Endothelial cell of umbilical vein (primary cell): ENCODE data around the gene OR13C5. TPM values are rescaled to one million over a fixed set of nuclear protein-coding genes. Genes with fewer than 3 reads are reported as not detected.

Experiments used
- BruUV-seq: library from RNA; stranded (reverse); fragments of 400-500 nt; replicated peaks from 2 replicates; lab custom pipeline; 2021; lab: Mats Ljungman, UMichigan
- CTCF ChIA-PET: fragments of 300-600, 350-600 bp; sonication (Branson Sonifier 250); formaldehyde crosslinking; loops from one replicate; lab custom pipeline; 2021; ENCODE audit warnings: antibody characterized with exemption, inconsistent platforms; lab: Charles Lee
- POLR2A ChIA-PET: fragments of 300-600, 350-600 bp; sonication (Branson Sonifier 250); formaldehyde crosslinking; loops from one replicate; lab custom pipeline; 2021; ENCODE audit warnings: antibody characterized with exemption, inconsistent platforms; lab: Charles Lee
- DNase-seq: peaks from one replicate; pipeline ENCODE4 v3.0.0-alpha.2; 2011; ENCODE audit warnings: low read depth, low spot score
- FAIRE-seq: peaks from 2 replicates; lab custom pipeline; 2011; peaks lifted over from hg19 to GRCh38; lab: Jason Lieb, UNC
- H2AFZ ChIP-seq: 2 replicates; pipeline ENCODE4 v1.6.0; 2012; ENCODE audit warnings: low read depth, low read length, control low read depth, inconsistent platforms
- H3K27ac ChIP-seq: 2 replicates; pipeline ENCODE4 v1.5.1; 2011; ENCODE audit warnings: low read depth, mild to moderate bottlenecking, control low read depth, low read length, moderate library complexity; ENCODE audit not compliant: insufficient read depth
- H3K27me3 ChIP-seq, 2 experiments: 2 replicates each; pipeline versions ENCODE4 v1.6.0 to v1.6.1; 2011; ENCODE audit warnings: low read length in 2 of 2, mixed read lengths in 1 of 2; ENCODE audit not compliant: control insufficient read depth in 2 of 2, insufficient read depth in 2 of 2
- H3K36me3 ChIP-seq, 2 experiments: 2 replicates in 1 of 2; 3 replicates in 1 of 2; pipeline ENCODE4 v1.5.1; 2011; ENCODE audit warnings: low read length in 2 of 2, mild to moderate bottlenecking in 1 of 2, moderate library complexity in 1 of 2; ENCODE audit not compliant: control insufficient read depth in 2 of 2, insufficient read depth in 2 of 2; ENCODE audit errors: extremely low read depth in 1 of 2
- H3K4me1 ChIP-seq: 3 replicates; pipeline ENCODE4 v1.5.1; 2011; ENCODE audit warnings: mild to moderate bottlenecking, low read length; ENCODE audit not compliant: control insufficient read depth, insufficient read depth; ENCODE audit errors: extremely low read depth
- H3K4me2 ChIP-seq: 2 replicates; pipeline ENCODE4 v1.6.1; 2011; ENCODE audit warnings: low read length, control low read depth, mixed read lengths; ENCODE audit not compliant: insufficient read depth
- H3K4me3 ChIP-seq, 3 experiments: fragments of 200-600 bp in 1 of 3; sonication (generic), shearing (Covaris generic) in 1 of 3; replicated peaks in 1 of 3; 2 replicates each; pipeline ENCODE4 v1.5.1; 2011 to 2016; ENCODE audit warnings: control low read depth in 3 of 3, low read length in 3 of 3, mild to moderate bottlenecking in 2 of 3, inconsistent platforms in 1 of 3, low read depth in 1 of 3, moderate library complexity in 1 of 3; ENCODE audit not compliant: insufficient read depth in 1 of 3
- H3K79me2 ChIP-seq: 2 replicates; pipeline ENCODE4 v1.6.0; 2012; ENCODE audit warnings: low read length, inconsistent platforms; ENCODE audit not compliant: control insufficient read depth, insufficient read depth
- H3K9ac ChIP-seq: replicated peaks from 2 replicates; pipeline ENCODE3; 2011; ENCODE audit warnings: low read length, control low read depth; ENCODE audit not compliant: insufficient read depth; ENCODE audit errors: extremely low read depth
- H3K9me1 ChIP-seq: replicated peaks from 3 replicates; pipeline ENCODE4 v1.6.0; 2011; ENCODE audit warnings: mild to moderate bottlenecking, low read length; ENCODE audit not compliant: control insufficient read depth, insufficient read depth; ENCODE audit errors: extremely low read depth
- H3K9me3 ChIP-seq: replicated peaks from 2 replicates; pipeline ENCODE4 v1.5.1; 2012; ENCODE audit warnings: low read length, inconsistent platforms; ENCODE audit not compliant: control insufficient read depth, insufficient read depth
- H4K20me1 ChIP-seq: replicated peaks from 2 replicates; pipeline ENCODE3; 2011; ENCODE audit warnings: mild to moderate bottlenecking, low read length; ENCODE audit not compliant: control insufficient read depth, insufficient read depth; ENCODE audit errors: extremely low read depth
- CTCF ChIP-seq, 2 donors: IDR thresholded peaks; 1 replicate in 1 of 2; 2 replicates in 1 of 2; pipeline ENCODE4 v1.5.1; 2011; ENCODE audit warnings: low read length in 2 of 2, mild to moderate bottlenecking in 2 of 2, moderate library complexity in 2 of 2, control low read depth in 1 of 2, inconsistent platforms in 1 of 2, low read depth in 1 of 2; ENCODE audit not compliant: insufficient read depth in 1 of 2; ENCODE audit errors: extremely low read depth in 1 of 2
- EZH2 ChIP-seq: IDR thresholded peaks from 2 replicates; pipeline ENCODE4 v1.6.1; 2012; ENCODE audit warnings: borderline replicate concordance, low read depth, mild to moderate bottlenecking, moderate library complexity, low read length, inconsistent platforms; ENCODE audit not compliant: severe bottlenecking
- FOS ChIP-seq: IDR thresholded peaks from 2 replicates; pipeline ENCODE4 v1.6.1; 2011; ENCODE audit warnings: mild to moderate bottlenecking, low read length, moderate library complexity, borderline replicate concordance; ENCODE audit not compliant: insufficient read depth
- GATA2 ChIP-seq: IDR thresholded peaks from 2 replicates; pipeline ENCODE4 v1.7.0; 2011; ENCODE audit warnings: low read depth, mild to moderate bottlenecking, moderate library complexity, mixed read lengths, low read length; ENCODE audit not compliant: insufficient read length, insufficient read depth
- JUN ChIP-seq: IDR thresholded peaks from 2 replicates; pipeline ENCODE4 v1.6.1; 2011; ENCODE audit warnings: borderline replicate concordance, low read depth; ENCODE audit not compliant: insufficient read length, insufficient read depth
- MAX ChIP-seq: IDR thresholded peaks from 2 replicates; pipeline ENCODE4 v1.6.1; 2011; ENCODE audit not compliant: insufficient read depth, insufficient read length
- MYC ChIP-seq: IDR thresholded peaks from one replicate; pipeline ENCODE4 v1.6.1; 2011; ENCODE audit warnings: mild to moderate bottlenecking, low read depth, low read length
- POLR2A ChIP-seq: IDR thresholded peaks from 2 replicates; pipeline ENCODE4 v1.6.1; 2012; ENCODE audit warnings: low read depth, mild to moderate bottlenecking, control low read depth, low read length
- POLR2AphosphoS5 ChIP-seq: IDR thresholded peaks from 2 replicates; pipeline ENCODE4 v1.6.1; 2012; ENCODE audit warnings: low read depth, mild to moderate bottlenecking, control low read depth, low read length, moderate library complexity; ENCODE audit not compliant: insufficient read depth
- dilution Hi-C: fragments of 300-500 bp; cut with MboI; formaldehyde crosslinking; loops from one replicate; pipeline ENCODE4 v1.15.0; 2019; ENCODE audit warnings: low sequenced_read_pairs; ENCODE audit not compliant: extremely low pct_ligation_motif_present
- intact Hi-C: fragments of 100-400 bp; cut with micrococcal nuclease; formaldehyde crosslinking; loops from one replicate; pipeline ENCODE4 v1.10.0; 2022
- polyA plus RNA-seq, 4 experiments: library from polyadenylated mRNA; depleted of rRNA in 3 of 4; stranded (reverse) in 3 of 4; unstranded in 1 of 4; fragments of >200 nt; gene quantifications; 2 replicates each; pipeline versions ENCODE4 v1.2.1 to v1.2.3, GENCODE V29; 2011 to 2012; ENCODE audit warnings: missing spikeins in 1 of 4
- total RNA-seq: library from RNA; stranded (reverse); gene quantifications from 2 replicates; pipeline ENCODE4 v1.2.3, GENCODE V29; 2021

The OR13C5 gene
- total and polyA plus RNA-seq, 2 donors (not counting 3 experiments of a cell fraction or from before 2014, with no cell fraction given), result not detected

GRCh38 chr9:104618104-104618503 lies 18.9 kb upstream of the OR13C5 start, which contains the start of gene OR13C9:
Gene OR13C9, minus strand, starts transcription at chr9:104618204. Its CDS starts 0 bp downstream, at chr9:104618204.
- POLR2A ChIA-PET, result no interaction called here
- no peaks in the 10 kb centered on the region for H4K20me1 ChIP-seq
- FAIRE-seq (no peak), DNase-seq (no peak)
- H3K9me3 ChIP-seq, result no peaks in the 10 kb centered on the region
- no peak within 1 kb of the TSS for H3K27ac ChIP-seq
- H3K4me2 ChIP-seq, result no peak within 1 kb of the TSS
- dilution Hi-C loops, result no loop called here
- H3K79me2 ChIP-seq, result no peaks in the 10 kb centered on the region
- no TSS peak for BruUV-seq
- H3K9ac ChIP-seq, result no peak within 1 kb of the TSS
- intact Hi-C loops, result no loop called here
- no peaks in the 10 kb centered on the region for H3K9me1 ChIP-seq
- no peak within 1 kb of the TSS for H3K4me3 ChIP-seq
- no peak within 1 kb of the TSS for H2AFZ ChIP-seq
- TF ChIP-seq EZH2 (no peak), FOS (no peak), POLR2A (no peak), POLR2AphosphoS5 (no peak), GATA2 (no peak), JUN (no peak), MAX (no peak), CTCF (IDR thresholded peaks at IDR 0.05; ENCODE audit: extremely low read depth in 1 of 2, insufficient read depth in 1 of 2, low read depth in 1 of 2, low read length in 2 of 2) (no peak), MYC (no peak)
- H3K4me1 ChIP-seq, result no peaks in the 10 kb centered on the region
- no peaks in the 10 kb centered on the region for H3K36me3 ChIP-seq
- CTCF ChIA-PET, result no interaction called here
- no peaks in the 10 kb centered on the region for H3K27me3 ChIP-seq
